A549 (cell line): ENCODE data around the gene MAPT. TPM values are rescaled to one million over a fixed set of nuclear protein-coding genes. Genes with fewer than 3 reads are reported as not detected.
A peak's percentile ranks its signal among the peaks of the same experiment; 100 is the strongest.

Experiments
- ATAC-seq, 2 experiments: fragments of 200-7000 bp in 1 of 2; fragments of >200 bp in 1 of 2; cut with Nextera tagmentation in 1 of 2; cut with Tn5 transposase in 1 of 2; 3 replicates each; pipeline versions ENCODE4 v1.8.0 to v1.9.1; 2018 to 2020; ENCODE audit warnings: mild to moderate bottlenecking in 1 of 2, moderate library complexity in 1 of 2
- CTCF ChIA-PET: fragments of 300-600 bp; sonication (Branson Sonifier 250); formaldehyde crosslinking; extraction: SDS; loops from one replicate; lab custom pipeline; 2021; ENCODE audit warnings: antibody characterized with exemption, inconsistent platforms; lab: Yijun Ruan, JAX
- POLR2A ChIA-PET: fragments of 350-600 bp; formaldehyde crosslinking; extraction: SDS; loops from one replicate; lab custom pipeline; 2021; ENCODE audit warnings: antibody characterized with exemption, inconsistent platforms; lab: Yijun Ruan, JAX
- DNase-seq, 2 experiments: peaks; one replicate each; pipeline versions ENCODE4 v3.0.0 to v3.0.0-alpha.2; 2011 to 2016; ENCODE audit warnings: low read depth in 1 of 2, low spot score in 1 of 2
- FAIRE-seq: peaks from 2 replicates; lab custom pipeline; 2011; peaks lifted over from hg19 to GRCh38; lab: Jason Lieb, UNC
- H3K27ac ChIP-seq, 2 experiments: fragments of >200 bp; sonication (Bioruptor Twin); formaldehyde crosslinking; 3 replicates each; pipeline ENCODE4 v1.5.1; 2016 to 2017
- H3K4me1 ChIP-seq: fragments of >200 bp; sonication (Bioruptor Twin); formaldehyde crosslinking; 3 replicates; pipeline ENCODE4 v1.6.1; 2016
- H3K4me2 ChIP-seq: fragments of >200 bp; sonication (Bioruptor Twin); formaldehyde crosslinking; 3 replicates; pipeline ENCODE4 v1.6.1; 2016
- H3K4me3 ChIP-seq: fragments of >200 bp; sonication (Bioruptor Twin); formaldehyde crosslinking; 3 replicates; pipeline ENCODE4 v1.5.1; 2016
- H3K9me3 ChIP-seq: fragments of >200 bp; sonication (Bioruptor Twin); formaldehyde crosslinking; 3 replicates; pipeline ENCODE4 v1.6.1; 2016
- ATOH8 ChIP-seq: fragments of 250-450 bp; sonication (Bioruptor Pico); IDR thresholded peaks from 2 replicates; pipeline ENCODE4 v1.5.0; 2020; ENCODE audit warnings: low read depth, mild to moderate bottlenecking, moderate library complexity
- BCL3 ChIP-seq: fragments of >200 bp; sonication (Bioruptor Twin); formaldehyde crosslinking; IDR thresholded peaks from 3 replicates; pipeline ENCODE4 v1.6.1; 2016
- CBX2 ChIP-seq: fragments of 200-600 bp; sonication (generic); IDR thresholded peaks from 2 replicates; pipeline ENCODE4 v1.6.1; 2016; ENCODE audit warnings: low read depth, mild to moderate bottlenecking, borderline replicate concordance
- CEBPB ChIP-seq, 2 experiments: fragments of >200 bp in 1 of 2; sonication (Bioruptor Twin) in 1 of 2; formaldehyde crosslinking in 1 of 2; IDR thresholded peaks; 2 replicates each; pipeline ENCODE4 v1.6.1; 2012 to 2016
- CHD4 ChIP-seq: fragments of 200-600 bp; sonication (generic); IDR thresholded peaks from 2 replicates; pipeline ENCODE4 v1.6.1; 2016; ENCODE audit warnings: antibody characterized with exemption, mild to moderate bottlenecking, borderline replicate concordance
- CTCF ChIP-seq: fragments of >200 bp; sonication (Bioruptor Twin); formaldehyde crosslinking; IDR thresholded peaks from 3 replicates; pipeline ENCODE4 v1.5.1; 2016
- EP300 ChIP-seq, 2 experiments: fragments of >200 bp; sonication (Bioruptor Twin); formaldehyde crosslinking; IDR thresholded peaks; 2 replicates in 1 of 2; 3 replicates in 1 of 2; pipeline ENCODE4 v1.6.1; 2016 to 2017
- FOXS1 ChIP-seq: fragments of 250-450 bp; sonication (Bioruptor Pico); IDR thresholded peaks from 2 replicates; pipeline ENCODE4 v1.5.0; 2020; ENCODE audit warnings: mild to moderate bottlenecking, moderate library complexity
- HMGXB4 ChIP-seq: fragments of 250-450 bp; sonication (Bioruptor Pico); IDR thresholded peaks from 2 replicates; pipeline ENCODE4 v1.5.0; 2021; ENCODE audit warnings: mild to moderate bottlenecking, moderate library complexity, borderline replicate concordance
- KDM1A ChIP-seq: fragments of 200-600 bp; sonication (generic); IDR thresholded peaks from 2 replicates; pipeline ENCODE4 v1.6.1; 2016; ENCODE audit warnings: low read depth, mild to moderate bottlenecking
- MAX ChIP-seq: IDR thresholded peaks from 2 replicates; pipeline ENCODE4 v1.6.1; 2012
- PBX3 ChIP-seq: IDR thresholded peaks from 2 replicates; pipeline ENCODE4 v1.6.1; 2012
- RAD21 ChIP-seq, 2 experiments: fragments of >200 bp in 1 of 2; sonication (Bioruptor Twin) in 1 of 2; formaldehyde crosslinking in 1 of 2; IDR thresholded peaks in 1 of 2; conservative IDR thresholded peaks in 1 of 2; 2 replicates in 1 of 2; 3 replicates in 1 of 2; pipeline ENCODE4 v1.6.1; 2012 to 2018; ENCODE audit warnings: inconsistent platforms in 1 of 2
- TP53 ChIP-seq: fragments of 250-450 bp; sonication (Bioruptor Pico); IDR thresholded peaks from 2 replicates; pipeline ENCODE4 v1.5.0; 2021; ENCODE audit warnings: mild to moderate bottlenecking, moderate library complexity
- USF2 ChIP-seq: fragments of 450-650 bp; IDR thresholded peaks from 2 replicates; pipeline ENCODE4 v1.6.1; 2014; ENCODE audit warnings: antibody characterized with exemption
- WGBS: methylation state at CpG from one replicate; pipeline ENCODE4 v1.1.6; 2017; ENCODE audit errors: missing lambda C conversion rate; 5-methylcytosine and 5-hydroxymethylcytosine counted together
- polyA plus RNA-seq, 4 experiments: library from polyadenylated mRNA; depleted of rRNA in 3 of 4; stranded (reverse); fragments of >200 nt; fragmentation: RNase III in 1 of 4; extraction: RNeasy Plus Mini Kit Qiagen cat#74134 plus additional on column Dnase treatment in 1 of 4; gene quantifications; 2 replicates in 3 of 4; 3 replicates in 1 of 4; pipeline ENCODE4 v1.2.3, GENCODE V29; 2011 to 2017

The MAPT gene
- polyA plus RNA-seq, 2 of the 4 experiments (the other 2 are of a cell fraction): 1.2 to 1.6 TPM

- H3K4me3 ChIP-seq: no peak overlapping the region
- no peak for DNase-seq
- WGBS: 29% methylated on average over 5 of the region's 5 CpGs
- TF ChIP-seq ATOH8 (CRISPR knock-in tag): no peak
- TF ChIP-seq FOXS1 (CRISPR knock-in tag): no peak
- TF ChIP-seq HMGXB4 (CRISPR knock-in tag): no peak
- no peak for TF ChIP-seq CBX2
- TF ChIP-seq RAD21 (conservative IDR thresholded peaks at IDR 0.05 in 1 of 2, IDR thresholded peaks at IDR 0.05 in 1 of 2): no peak
- TF ChIP-seq, all 56 proteins: peak for 0
- no peaks in the 10 kb centered on the region for H3K9me3 ChIP-seq
- no peak for FAIRE-seq
- H3K27ac ChIP-seq: no peak overlapping the region
- POLR2A ChIA-PET: no interaction called here
- no peak overlapping the region for H3K4me2 ChIP-seq
- no peaks in the 10 kb centered on the region for H3K4me1 ChIP-seq
- CTCF ChIA-PET: interaction anchor here (1.2 to 1.9 kb wide), 3 partner anchors 14 to 57 kb away, joined by 3 to 7 read pairs (median 3); no protein-coding TSS in a partner anchor
- ATAC-seq: no peak
Observed at GRCh38 chr17:45888392-45888791, 6.0 kb upstream of the MAPT start.

- ChIA-PET POLR2A (no interaction called here), CTCF (interaction anchor here (0.9 to 1.2 kb wide), 3 partner anchors 18 to 59 kb away, joined by 3 to 4 read pairs (median 3); no protein-coding TSS in a partner anchor)
- no peak for FAIRE-seq
- no peak overlapping the region for H3K4me2 ChIP-seq
- peak in 1 of 2 experiments; percentile 20; a peak in 2 of 6 replicates for ATAC-seq
- TF ChIP-seq CEBPB (IDR thresholded peaks at IDR 0.05) (no peak), TP53 (CRISPR knock-in tag) (no peak), CHD4 (no peak), MAX (no peak), KDM1A (no peak), EP300 (IDR thresholded peaks at IDR 0.05) (no peak), RAD21 (conservative IDR thresholded peaks at IDR 0.05 in 1 of 2, IDR thresholded peaks at IDR 0.05 in 1 of 2) (no peak), CBX2 (no peak), PBX3 (no peak), CTCF (no peak), BCL3 (no peak), USF2 (no peak)
- 14% methylated on average over 4 of the region's 4 CpGs for WGBS
- H3K27ac ChIP-seq: no peak overlapping the region
- peaks cover 3% of the 10 kb centered on the region; the same call in 1 of the 3 replicates for H3K4me1 ChIP-seq
- no peaks in the 10 kb centered on the region for H3K9me3 ChIP-seq
- H3K4me3 ChIP-seq: no peak overlapping the region
- DNase-seq: peak in 1 of 2 experiments; percentile 38
Observed at GRCh38 chr17:45889579-45889978, 4.8 kb upstream of the MAPT start.
